Measurements from ENCODE around the gene HTT.

HTT gene

DNA sequence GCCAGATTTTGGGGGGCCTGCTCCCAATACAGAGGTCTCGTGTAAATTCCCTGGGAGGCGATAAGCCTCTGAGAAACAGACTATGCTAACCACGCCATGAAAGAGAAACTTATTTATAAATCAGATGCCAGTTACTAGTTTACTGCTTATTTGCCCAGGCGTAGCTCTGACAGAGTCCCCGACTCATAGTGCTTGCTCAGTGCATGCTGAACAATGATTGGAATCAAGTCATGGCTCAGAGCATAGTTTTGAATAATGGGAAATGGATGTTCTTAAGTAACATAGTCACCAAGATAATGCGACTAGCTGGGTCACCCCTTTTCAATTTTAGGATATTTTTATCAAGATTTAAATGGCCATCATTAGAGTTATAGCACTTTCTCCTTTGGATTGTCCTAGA, 39.9 kb downstream of the HTT start:
- Histone ChIP-seq H3K27me3 (ENCODE audit: control insufficient read depth in 3 of 3, insufficient read depth in 3 of 3, low read depth in 1 of 3, low read length in 3 of 3) (no peaks in the 10 kb centered on the region), H2AK5ac (ENCODE audit: low read depth, low read length) (no peak overlapping the region), H2BK5ac (ENCODE audit: low read length) (no peak overlapping the region), H4K91ac (ENCODE audit: low read depth, low read length, poor library complexity) (no peak overlapping the region), H3K9ac (ENCODE audit: low read depth, low read length, poor library complexity) (no peak overlapping the region), H3K79me1 (ENCODE audit: low read depth, low read length) (no peaks in the 10 kb centered on the region), H3K14ac (ENCODE audit: low read length) (no peak overlapping the region), H3K4me2 (ENCODE audit: insufficient read depth, low read length, poor library complexity, severe bottlenecking) (no peak overlapping the region), H3K18ac (ENCODE audit: low read length) (no peak overlapping the region), H2BK15ac (ENCODE audit: low read length) (no peak overlapping the region), H3K4ac (ENCODE audit: low read length) (no peak overlapping the region), H2AFZ (ENCODE audit: low read length) (no peak overlapping the region), H2BK12ac (ENCODE audit: low read length) (no peak overlapping the region), H2BK120ac (ENCODE audit: low read depth, low read length) (no peak overlapping the region), H4K8ac (ENCODE audit: low read depth, low read length) (no peak overlapping the region), H3K36me3 (replicated peaks in 1 of 2; ENCODE audit: control insufficient read depth in 2 of 2, insufficient read depth in 2 of 2, low read length in 2 of 2) (peaks cover 30 to 95% of the 10 kb centered on the region in 2 donors), H3K23ac (ENCODE audit: low read depth, low read length, poor library complexity) (no peak overlapping the region), H3K4me3 (ENCODE audit: low read length in 2 of 2) (no peak overlapping the region), H3K4me1 (ENCODE audit: control insufficient read depth in 2 of 2, insufficient read depth in 1 of 2, low read depth in 1 of 2, low read length in 2 of 2) (no peaks in the 10 kb centered on the region), H3K9me3 (replicated peaks in 1 of 2; ENCODE audit: control insufficient read depth in 2 of 2, insufficient read depth in 1 of 2, low read depth in 1 of 2, low read length in 2 of 2) (no peaks in the 10 kb centered on the region), H3K27ac (replicated peaks; ENCODE audit: low read length) (no peak overlapping the region)
- no peak for DNase-seq (ENCODE audit: low spot score)
- no CpG with 5 or more reads among the region's 6 CpGs for WGBS, 2 donors (ENCODE audit: extremely low coverage in 2 of 2, insufficient read length in 2 of 2, insufficient replicate concordance in 1 of 2)

- H3K23ac ChIP-seq (ENCODE audit: low read depth, low read length, poor library complexity): no peak overlapping the region
- peaks cover 0 to 4% of the 10 kb centered on the region in 2 donors for H3K9me3 ChIP-seq (replicated peaks in 1 of 2; ENCODE audit: control insufficient read depth in 2 of 2, insufficient read depth in 1 of 2, low read depth in 1 of 2, low read length in 2 of 2)
- no peak overlapping the region for H3K4ac ChIP-seq (ENCODE audit: low read length)
- H4K91ac ChIP-seq (ENCODE audit: low read depth, low read length, poor library complexity): no peak overlapping the region
- H3K79me1 ChIP-seq (ENCODE audit: low read depth, low read length): peaks cover 2% of the 10 kb centered on the region
- no peak overlapping the region for H2AK5ac ChIP-seq (ENCODE audit: low read depth, low read length)
- H3K4me3 ChIP-seq (ENCODE audit: low read length in 2 of 2): no peak overlapping the region
- H3K4me1 ChIP-seq (ENCODE audit: control insufficient read depth in 2 of 2, insufficient read depth in 1 of 2, low read depth in 1 of 2, low read length in 2 of 2): no peaks in the 10 kb centered on the region
- H2AFZ ChIP-seq (ENCODE audit: low read length): no peak overlapping the region
- H2BK12ac ChIP-seq (ENCODE audit: low read length): no peak overlapping the region
- no peak overlapping the region for H3K4me2 ChIP-seq (ENCODE audit: insufficient read depth, low read length, poor library complexity, severe bottlenecking)
- peaks cover 35 to 95% of the 10 kb centered on the region in 2 donors for H3K36me3 ChIP-seq (replicated peaks in 1 of 2; ENCODE audit: control insufficient read depth in 2 of 2, insufficient read depth in 2 of 2, low read length in 2 of 2)
- H3K18ac ChIP-seq (ENCODE audit: low read length): no peak overlapping the region
- H4K8ac ChIP-seq (ENCODE audit: low read depth, low read length): no peak overlapping the region
- H2BK15ac ChIP-seq (ENCODE audit: low read length): no peak overlapping the region
- H2BK5ac ChIP-seq (ENCODE audit: low read length): no peak overlapping the region
- H3K14ac ChIP-seq (ENCODE audit: low read length): no peak overlapping the region
- no peak for DNase-seq (ENCODE audit: low spot score)
- no CpG with 5 or more reads among the region's 15 CpGs for WGBS, 2 donors (ENCODE audit: extremely low coverage in 2 of 2, insufficient read length in 2 of 2, insufficient replicate concordance in 1 of 2)
- no peak overlapping the region for H2BK120ac ChIP-seq (ENCODE audit: low read depth, low read length)
- H3K27ac ChIP-seq (replicated peaks; ENCODE audit: low read length): no peak overlapping the region
- H3K27me3 ChIP-seq (ENCODE audit: control insufficient read depth in 3 of 3, insufficient read depth in 3 of 3, low read depth in 1 of 3, low read length in 3 of 3): no peaks in the 10 kb centered on the region
- no peak overlapping the region for H3K9ac ChIP-seq (ENCODE audit: low read depth, low read length, poor library complexity)
These were observed 41.3 kb downstream of the HTT start for GRCh38 chr4:3115637-3116270.

DNA sequence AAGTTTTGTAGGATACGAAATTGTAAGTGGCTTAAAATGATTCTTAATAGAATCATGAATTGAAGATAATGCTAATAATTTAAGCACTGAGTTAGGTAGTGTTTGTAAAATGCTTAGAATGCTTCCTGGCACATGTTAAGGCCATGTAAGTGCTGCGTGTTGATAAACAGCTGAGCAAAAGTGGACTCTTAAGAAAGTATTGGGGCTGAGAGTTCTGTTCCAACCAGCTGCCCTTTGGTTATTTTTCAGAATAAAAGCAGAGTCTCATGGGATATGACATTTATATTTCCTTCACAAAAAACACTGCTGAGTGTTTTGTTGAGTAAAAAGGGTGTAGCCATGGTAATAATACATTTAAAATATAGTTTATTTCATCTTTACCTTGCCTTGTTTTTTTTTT, 42.5 kb downstream of the HTT start:
- Histone ChIP-seq H3K4me3 (ENCODE audit: low read length in 2 of 2) (no peak overlapping the region), H3K9ac (ENCODE audit: low read depth, low read length, poor library complexity) (no peak overlapping the region)
- no CpG with 5 or more reads among the region's 2 CpGs for WGBS, 2 donors (ENCODE audit: extremely low coverage in 2 of 2, insufficient read length in 2 of 2, insufficient replicate concordance in 1 of 2)

GRCh38 chr4:3118312-3118711, 43.8 kb downstream of the HTT start:
- Histone ChIP-seq H2AFZ (ENCODE audit: low read length) (no peak overlapping the region), H2BK5ac (ENCODE audit: low read length) (no peak overlapping the region), H3K4me3 (ENCODE audit: low read length in 2 of 2) (no peak overlapping the region), H3K18ac (ENCODE audit: low read length) (no peak overlapping the region), H3K14ac (ENCODE audit: low read length) (no peak overlapping the region), H2BK120ac (ENCODE audit: low read depth, low read length) (no peak overlapping the region), H3K23ac (ENCODE audit: low read depth, low read length, poor library complexity) (no peak overlapping the region), H3K27me3 (ENCODE audit: control insufficient read depth in 3 of 3, insufficient read depth in 3 of 3, low read depth in 1 of 3, low read length in 3 of 3) (no peaks in the 10 kb centered on the region), H4K91ac (ENCODE audit: low read depth, low read length, poor library complexity) (no peak overlapping the region), H3K4me2 (ENCODE audit: insufficient read depth, low read length, poor library complexity, severe bottlenecking) (no peak overlapping the region), H3K36me3 (replicated peaks in 1 of 2; ENCODE audit: control insufficient read depth in 2 of 2, insufficient read depth in 2 of 2, low read length in 2 of 2) (peaks cover 35 to 97% of the 10 kb centered on the region in 2 donors), H4K8ac (ENCODE audit: low read depth, low read length) (no peak overlapping the region), H3K4me1 (ENCODE audit: control insufficient read depth in 2 of 2, insufficient read depth in 1 of 2, low read depth in 1 of 2, low read length in 2 of 2) (no peaks in the 10 kb centered on the region), H2BK15ac (ENCODE audit: low read length) (no peak overlapping the region), H3K27ac (replicated peaks; ENCODE audit: low read length) (no peak overlapping the region), H3K9ac (ENCODE audit: low read depth, low read length, poor library complexity) (no peak overlapping the region), H3K79me1 (ENCODE audit: low read depth, low read length) (peaks cover 2% of the 10 kb centered on the region), H3K4ac (ENCODE audit: low read length) (no peak overlapping the region), H3K9me3 (replicated peaks in 1 of 2; ENCODE audit: control insufficient read depth in 2 of 2, insufficient read depth in 1 of 2, low read depth in 1 of 2, low read length in 2 of 2) (peaks cover 0 to 4% of the 10 kb centered on the region in 2 donors), H2BK12ac (ENCODE audit: low read length) (no peak overlapping the region), H2AK5ac (ENCODE audit: low read depth, low read length) (no peak overlapping the region)
- DNase-seq (ENCODE audit: low spot score): no peak
- no CpG with 5 or more reads among the region's 8 CpGs for WGBS, 2 donors (ENCODE audit: extremely low coverage in 2 of 2, insufficient read length in 2 of 2, insufficient replicate concordance in 1 of 2)

More for the DNA sequence above, 42.5 kb downstream of the HTT start:
- H3K36me3 ChIP-seq (replicated peaks in 1 of 2; ENCODE audit: control insufficient read depth in 2 of 2, insufficient read depth in 2 of 2, low read length in 2 of 2): peaks cover 36 to 97% of the 10 kb centered on the region in 2 donors
- H3K4ac ChIP-seq (ENCODE audit: low read length): no peak overlapping the region
- no peak overlapping the region for H4K8ac ChIP-seq (ENCODE audit: low read depth, low read length)
- H3K23ac ChIP-seq (ENCODE audit: low read depth, low read length, poor library complexity): no peak overlapping the region
- no peak overlapping the region for H3K4me2 ChIP-seq (ENCODE audit: insufficient read depth, low read length, poor library complexity, severe bottlenecking)
- no peaks in the 10 kb centered on the region for H3K27me3 ChIP-seq (ENCODE audit: control insufficient read depth in 3 of 3, insufficient read depth in 3 of 3, low read depth in 1 of 3, low read length in 3 of 3)
- DNase-seq (ENCODE audit: low spot score): no peak
- H2AK5ac ChIP-seq (ENCODE audit: low read depth, low read length): no peak overlapping the region
- H2BK15ac ChIP-seq (ENCODE audit: low read length): no peak overlapping the region
- H3K27ac ChIP-seq (replicated peaks; ENCODE audit: low read length): no peak overlapping the region
- H3K9me3 ChIP-seq (replicated peaks in 1 of 2; ENCODE audit: control insufficient read depth in 2 of 2, insufficient read depth in 1 of 2, low read depth in 1 of 2, low read length in 2 of 2): peaks cover 0 to 4% of the 10 kb centered on the region in 2 donors
- no peak overlapping the region for H3K14ac ChIP-seq (ENCODE audit: low read length)
- peaks cover 2% of the 10 kb centered on the region for H3K79me1 ChIP-seq (ENCODE audit: low read depth, low read length)
- H3K4me1 ChIP-seq (ENCODE audit: control insufficient read depth in 2 of 2, insufficient read depth in 1 of 2, low read depth in 1 of 2, low read length in 2 of 2): no peaks in the 10 kb centered on the region
- H3K18ac ChIP-seq (ENCODE audit: low read length): no peak overlapping the region
- H2BK120ac ChIP-seq (ENCODE audit: low read depth, low read length): no peak overlapping the region
- no peak overlapping the region for H2BK5ac ChIP-seq (ENCODE audit: low read length)
- H2AFZ ChIP-seq (ENCODE audit: low read length): no peak overlapping the region
- H4K91ac ChIP-seq (ENCODE audit: low read depth, low read length, poor library complexity): no peak overlapping the region
- H2BK12ac ChIP-seq (ENCODE audit: low read length): no peak overlapping the region
